HG03565 (cell line): ENCODE data around the gene STAC3.

Experiments
- ATAC-seq: cut with Tn5 transposase; IDR thresholded peaks from one replicate; pipeline ENCODE4 v1.9.1; 2021; ENCODE audit warnings: mild to moderate bottlenecking, moderate library complexity; ENCODE audit not compliant: unreplicated experiment

STAC3 gene

GRCh38 chr12:57236925-57237595 lies 13.9 kb downstream of the STAC3 start:
- no peak for ATAC-seq

GRCh38 chr12:57236201-57236924 lies 14.6 kb downstream of the STAC3 start:
- no peak for ATAC-seq

GRCh38 chr12:57235728-57236131 lies 15.3 kb downstream of the STAC3 start:
- no peak for ATAC-seq

- ATAC-seq: no peak
These were observed 15.8 kb downstream of the STAC3 start for GRCh38 chr12:57235017-57235727.

GRCh38 chr12:57234571-57235016 lies 16.4 kb downstream of the STAC3 start:
- no peak for ATAC-seq

- ATAC-seq: no peak
These were observed 16.8 kb downstream of the STAC3 start for GRCh38 chr12:57234233-57234570.

GRCh38 chr12:57233357-57234232 lies 17.4 kb downstream of the STAC3 start:
- ATAC-seq: no peak

- no peak for ATAC-seq
These were observed 18.7 kb downstream of the STAC3 start for GRCh38 chr12:57232156-57232756.

GRCh38 chr12:57231276-57232021 lies 19.5 kb downstream of the STAC3 start:
- no peak for ATAC-seq

- no peak for ATAC-seq
These were observed 20.4 kb downstream of the STAC3 start for GRCh38 chr12:57230381-57231155.

- ATAC-seq: peak; percentile 54
These were observed 21.2 kb downstream of the STAC3 start, which contains the start of gene SHMT2 for GRCh38 chr12:57229634-57230380. SHMT2 (plus strand) TSS chr12:57229711; CDS start chr12:57229779, 68 bp downstream.

GRCh38 chr12:57229046-57229633 lies 21.8 kb downstream of the STAC3 start:
- ATAC-seq: no peak

GRCh38 chr12:57227315-57228115 lies 23.5 kb downstream of the STAC3 start:
- ATAC-seq: no peak

- no peak for ATAC-seq
These were observed 24.2 kb downstream of the STAC3 start for GRCh38 chr12:57226588-57227314.

- ATAC-seq: no peak
These were observed 25.2 kb downstream of the STAC3 start for GRCh38 chr12:57225680-57226210.
